WTC11 (cell line): Measurements from ENCODE around the gene GMIP. TPM values are rescaled to one million over a fixed set of nuclear protein-coding genes. Genes with fewer than 3 reads are reported as not detected.

Experiments used
- ATAC-seq: fragments of 200-7000 bp; cut with Tn5 transposase; 2 replicates; pipeline ENCODE4 v1.10.0; 2021; ENCODE audit warnings: mild to moderate bottlenecking, moderate library complexity
- Bru-seq: library from RNA; stranded (reverse); fragments of 400-500 nt; gene quantifications from one replicate; lab custom pipeline; 2021; lab: Mats Ljungman, UMichigan
- CTCF ChIA-PET: fragments of 300-600 bp; sonication (Branson Sonifier 250); formaldehyde crosslinking; loops from one replicate; lab custom pipeline; 2021; ENCODE audit warnings: antibody characterized with exemption; lab: Charles Lee
- POLR2A ChIA-PET: fragments of 350-600 bp; sonication (Branson Sonifier 250); formaldehyde crosslinking; loops from one replicate; lab custom pipeline; 2021; ENCODE audit warnings: antibody characterized with exemption; lab: Charles Lee
- DNase-seq: peaks from one replicate; pipeline ENCODE4 v3.0.0; 2021; ENCODE audit warnings: low spot score
- H3K27ac Mint-ChIP-seq: 2 replicates; pipeline ENCODE4 v1.8.0; 2021; ENCODE audit warnings: mixed read lengths
- H3K27me3 Mint-ChIP-seq: 2 replicates; pipeline ENCODE4 v1.8.0; 2021; ENCODE audit warnings: low read depth, mild to moderate bottlenecking, moderate library complexity, mixed read lengths
- H3K36me3 Mint-ChIP-seq: 2 replicates; pipeline ENCODE4 v1.8.0; 2021; ENCODE audit warnings: mixed read lengths
- H3K4me1 Mint-ChIP-seq: 2 replicates; pipeline ENCODE4 v1.8.0; 2022; ENCODE audit warnings: mixed read lengths
- H3K4me3 Mint-ChIP-seq: 2 replicates; pipeline ENCODE4 v1.8.0; 2021; ENCODE audit warnings: mild to moderate bottlenecking, moderate library complexity, mixed read lengths
- H3K9me3 Mint-ChIP-seq: 2 replicates; pipeline ENCODE4 v1.8.0; 2021; ENCODE audit warnings: mixed read lengths
- ATF1 ChIP-seq: sonication (generic); formaldehyde crosslinking; IDR thresholded peaks from 2 replicates; pipeline ENCODE4 v1.8.1; 2023; ENCODE audit warnings: mild to moderate bottlenecking, moderate library complexity, missing genetic modification reagents
- CREB1 ChIP-seq: sonication (generic); formaldehyde crosslinking; IDR thresholded peaks from 2 replicates; pipeline ENCODE4 v1.8.0; 2023; ENCODE audit warnings: mild to moderate bottlenecking, missing genetic modification reagents
- CREM ChIP-seq: sonication (generic); formaldehyde crosslinking; IDR thresholded peaks from 2 replicates; pipeline ENCODE4 v1.8.1; 2022; ENCODE audit warnings: mild to moderate bottlenecking, missing genetic modification reagents, moderate library complexity
- ESRRA ChIP-seq: sonication (generic); formaldehyde crosslinking; IDR thresholded peaks from 2 replicates; pipeline ENCODE4 v1.8.1; 2022; ENCODE audit warnings: mild to moderate bottlenecking, missing genetic modification reagents, borderline replicate concordance
- FOXK1 ChIP-seq: sonication (generic); formaldehyde crosslinking; IDR thresholded peaks from 2 replicates; pipeline ENCODE4 v1.8.0; 2022; ENCODE audit warnings: mild to moderate bottlenecking, moderate library complexity, missing genetic modification reagents
- GABPB1 ChIP-seq: sonication (generic); formaldehyde crosslinking; IDR thresholded peaks from 2 replicates; pipeline ENCODE4 v1.8.1; 2023; ENCODE audit warnings: mild to moderate bottlenecking, missing genetic modification reagents
- HMGA2 ChIP-seq: fragments of 250-450 bp; sonication (Bioruptor Pico); IDR thresholded peaks from 2 replicates; pipeline ENCODE4 v1.4.0; 2021; ENCODE audit warnings: mild to moderate bottlenecking, moderate library complexity
- NFATC4 ChIP-seq: fragments of 250-450 bp; sonication (Bioruptor Pico); IDR thresholded peaks from 2 replicates; pipeline ENCODE4 v1.9.0; 2021; ENCODE audit warnings: mild to moderate bottlenecking
- NFE2L1 ChIP-seq: sonication (generic); formaldehyde crosslinking; IDR thresholded peaks from 2 replicates; pipeline ENCODE4 v1.8.1; 2023; ENCODE audit warnings: missing genetic modification reagents
- NR2C2 ChIP-seq: sonication (generic); formaldehyde crosslinking; IDR thresholded peaks from 2 replicates; pipeline ENCODE4 v1.8.0; 2022; ENCODE audit warnings: mild to moderate bottlenecking, missing genetic modification reagents
- RELA ChIP-seq: sonication (generic); formaldehyde crosslinking; IDR thresholded peaks from 2 replicates; pipeline ENCODE4 v1.8.1; 2022; ENCODE audit warnings: missing genetic modification reagents, mild to moderate bottlenecking, borderline replicate concordance
- TP53 ChIP-seq: sonication (generic); formaldehyde crosslinking; IDR thresholded peaks from 2 replicates; pipeline ENCODE4 v1.8.1; 2023; ENCODE audit warnings: mild to moderate bottlenecking, missing genetic modification reagents
- ZNF121 ChIP-seq: sonication (generic); formaldehyde crosslinking; IDR thresholded peaks from 2 replicates; pipeline ENCODE4 v1.8.0; 2023; ENCODE audit warnings: missing genetic modification reagents
- ZNF416 ChIP-seq: fragments of 250-450 bp; sonication (Bioruptor Pico); IDR thresholded peaks from 2 replicates; pipeline ENCODE4 v1.9.0; 2021; ENCODE audit warnings: mild to moderate bottlenecking, inconsistent platforms
- ZNF423 ChIP-seq: fragments of 250-450 bp; sonication (Bioruptor Pico); IDR thresholded peaks from 2 replicates; pipeline ENCODE4 v2.1.2; 2022; ENCODE audit warnings: mild to moderate bottlenecking, moderate library complexity
- long read RNA-seq, 3 experiments: library from RNA in 1 of 3; library from capped mRNA in 1 of 3; library from polyadenylated mRNA in 1 of 3; unstranded in 2 of 3; stranded (forward) in 1 of 3; transcript quantifications; one replicate each; pipeline ENCODE4 v2.0.0, GENCODE V29; 2021
- total RNA-seq: library from RNA; stranded (reverse); gene quantifications from 3 replicates; pipeline ENCODE4 v1.2.3, GENCODE V29; 2021
- TF ChIP-seq, protein P1 (sequence below): fragments of 200-600 bp; IDR thresholded peaks from 2 replicates; pipeline ENCODE4 v1.8.0; 2022; ENCODE audit warnings: antibody characterized with exemption
- TF ChIP-seq, protein P2 (sequence below): sonication (generic); formaldehyde crosslinking; IDR thresholded peaks from 2 replicates; pipeline ENCODE4 v1.8.1; 2023; ENCODE audit warnings: mild to moderate bottlenecking, missing genetic modification reagents
- TF ChIP-seq, protein P3 (sequence below): fragments of 250-450 bp; sonication (Bioruptor Pico); IDR thresholded peaks from 2 replicates; pipeline ENCODE4 v1.9.0; 2021; ENCODE audit warnings: mild to moderate bottlenecking
- TF ChIP-seq, protein P4 (sequence below): fragments of 250-450 bp; sonication (Bioruptor Pico); conservative IDR thresholded peaks from 2 replicates; pipeline ENCODE4 v1.9.0; 2021; ENCODE audit warnings: mild to moderate bottlenecking
- TF ChIP-seq, protein P5 (sequence below): sonication (generic); formaldehyde crosslinking; IDR thresholded peaks from 2 replicates; pipeline ENCODE4 v1.8.0; 2022; ENCODE audit warnings: mild to moderate bottlenecking, missing genetic modification reagents
- TF ChIP-seq, protein P6 (sequence below): sonication (generic); formaldehyde crosslinking; IDR thresholded peaks from 2 replicates; pipeline ENCODE4 v1.8.1; 2022; ENCODE audit warnings: mild to moderate bottlenecking, missing genetic modification reagents, moderate library complexity, borderline replicate concordance
- TF ChIP-seq, protein P7 (sequence below): fragments of 250-450 bp; sonication (Bioruptor Pico); IDR thresholded peaks from 2 replicates; pipeline ENCODE4 v1.9.0; 2021; ENCODE audit warnings: moderate library complexity, mild to moderate bottlenecking, inconsistent platforms, borderline replicate concordance

Gene GMIP, protein sequence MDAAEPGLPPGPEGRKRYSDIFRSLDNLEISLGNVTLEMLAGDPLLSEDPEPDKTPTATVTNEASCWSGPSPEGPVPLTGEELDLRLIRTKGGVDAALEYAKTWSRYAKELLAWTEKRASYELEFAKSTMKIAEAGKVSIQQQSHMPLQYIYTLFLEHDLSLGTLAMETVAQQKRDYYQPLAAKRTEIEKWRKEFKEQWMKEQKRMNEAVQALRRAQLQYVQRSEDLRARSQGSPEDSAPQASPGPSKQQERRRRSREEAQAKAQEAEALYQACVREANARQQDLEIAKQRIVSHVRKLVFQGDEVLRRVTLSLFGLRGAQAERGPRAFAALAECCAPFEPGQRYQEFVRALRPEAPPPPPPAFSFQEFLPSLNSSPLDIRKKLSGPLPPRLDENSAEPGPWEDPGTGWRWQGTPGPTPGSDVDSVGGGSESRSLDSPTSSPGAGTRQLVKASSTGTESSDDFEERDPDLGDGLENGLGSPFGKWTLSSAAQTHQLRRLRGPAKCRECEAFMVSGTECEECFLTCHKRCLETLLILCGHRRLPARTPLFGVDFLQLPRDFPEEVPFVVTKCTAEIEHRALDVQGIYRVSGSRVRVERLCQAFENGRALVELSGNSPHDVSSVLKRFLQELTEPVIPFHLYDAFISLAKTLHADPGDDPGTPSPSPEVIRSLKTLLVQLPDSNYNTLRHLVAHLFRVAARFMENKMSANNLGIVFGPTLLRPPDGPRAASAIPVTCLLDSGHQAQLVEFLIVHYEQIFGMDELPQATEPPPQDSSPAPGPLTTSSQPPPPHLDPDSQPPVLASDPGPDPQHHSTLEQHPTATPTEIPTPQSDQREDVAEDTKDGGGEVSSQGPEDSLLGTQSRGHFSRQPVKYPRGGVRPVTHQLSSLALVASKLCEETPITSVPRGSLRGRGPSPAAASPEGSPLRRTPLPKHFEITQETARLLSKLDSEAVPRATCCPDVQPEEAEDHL
- total RNA-seq = 19.8 to 23.0 TPM (median 21.9 TPM) in 3 replicates
- percentile 49 among the genes with signal in this experiment for Bru-seq, nascent RNA
- long read RNA-seq, experiment 1, transcript GMIP-201 (21 exons, 3,538 nt) = major isoform, 33 of 104 reads
- long read RNA-seq, experiment 1, transcript GMIP-204 (20 exons, 2,987 nt) = minor isoform, 13 of 104 reads
- long read RNA-seq, experiment 1, partial matches to known transcripts = 18 of 104 reads
- long read RNA-seq, experiment 1, other reads (novel, unspliced or antisense) = 40 of 104 reads
- long read RNA-seq, experiment 2, partial matches to known transcripts = 6 of 15 reads
- long read RNA-seq, experiment 2, other reads (novel, unspliced or antisense) = 8 of 15 reads
- long read RNA-seq, experiment 3 = 0 reads

DNA sequence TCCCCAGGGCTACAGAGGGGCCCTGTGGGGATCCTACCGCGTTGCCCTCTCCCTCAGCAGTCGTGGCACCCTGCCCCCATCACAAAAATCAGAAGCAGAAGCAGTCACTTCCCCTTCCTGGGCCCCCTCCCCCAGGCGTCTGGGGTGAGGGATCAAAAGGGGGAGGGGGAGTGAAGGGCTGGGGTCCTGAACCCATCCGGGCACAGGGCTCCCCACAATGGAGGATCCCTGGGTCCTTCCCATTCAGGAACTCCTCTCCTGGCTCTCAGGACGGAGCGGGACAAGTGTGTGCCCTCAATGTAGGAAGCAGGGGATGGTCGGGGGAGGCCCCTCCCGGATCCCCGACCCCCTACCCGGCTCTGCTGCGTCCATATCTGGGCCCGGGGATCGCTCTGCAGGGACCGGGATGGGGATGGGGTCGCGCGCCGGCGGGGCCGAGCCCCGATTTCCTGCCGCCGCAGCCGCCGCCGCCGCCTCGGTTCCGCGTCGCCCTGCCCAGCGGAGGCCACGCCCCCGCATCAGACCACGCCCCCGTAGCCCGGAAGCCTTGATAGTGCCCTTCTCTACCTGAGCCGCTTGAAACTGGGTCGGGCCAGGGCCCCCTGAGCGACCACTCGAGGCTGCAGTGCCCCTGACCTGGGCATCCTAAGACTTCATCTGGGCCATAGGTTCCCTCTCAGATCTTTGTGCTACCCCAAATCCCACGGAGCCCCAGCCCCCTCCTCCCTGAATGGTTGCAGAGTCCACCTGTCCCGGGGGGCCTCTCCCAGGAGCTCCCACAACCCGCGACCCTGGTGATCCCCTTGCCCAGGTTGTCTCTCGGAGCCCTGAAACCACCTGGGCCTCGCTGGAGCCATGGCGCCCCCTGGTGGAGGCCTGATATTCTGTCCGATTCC lies at the start of gene GMIP:
Gene GMIP (minus strand): TSS at position 500 of the 896 bp plus-strand sequence. CDS start 128 bp downstream, at position 372.
- Mint-ChIP-seq H3K9me3 (no peaks in the 10 kb centered on the region), H3K4me3 (peak within 1 kb of the TSS; percentile 94), H3K36me3 (peaks cover 20% of the 10 kb centered on the region), H3K27me3 (peaks cover under 1% of the 10 kb centered on the region; the same call in 1 of the 2 replicates), H3K4me1 (peaks cover 12% of the 10 kb centered on the region), H3K27ac (peak within 1 kb of the TSS; percentile 84)
- ChIA-PET CTCF (interaction anchor here (0.5 to 1.9 kb wide), 39 partner anchors 8 to 724 kb away, joined by 3 to 49 read pairs (median 5); partner anchors contain the start of genes ATP13A1, CILP2, DDX49 and LPAR2), POLR2A (interaction anchor here (1.1 to 1.5 kb wide), 5 partner anchors 15 to 218 kb away, joined by 3 to 7 read pairs (median 4); partner anchors contain the start of genes LPAR2 and ZNF101)
- peak; percentile 94 for ATAC-seq
- DNase-seq = peak; percentile 93
- TF ChIP-seq ZNF416 = no peak
- TF ChIP-seq, protein P1, sequence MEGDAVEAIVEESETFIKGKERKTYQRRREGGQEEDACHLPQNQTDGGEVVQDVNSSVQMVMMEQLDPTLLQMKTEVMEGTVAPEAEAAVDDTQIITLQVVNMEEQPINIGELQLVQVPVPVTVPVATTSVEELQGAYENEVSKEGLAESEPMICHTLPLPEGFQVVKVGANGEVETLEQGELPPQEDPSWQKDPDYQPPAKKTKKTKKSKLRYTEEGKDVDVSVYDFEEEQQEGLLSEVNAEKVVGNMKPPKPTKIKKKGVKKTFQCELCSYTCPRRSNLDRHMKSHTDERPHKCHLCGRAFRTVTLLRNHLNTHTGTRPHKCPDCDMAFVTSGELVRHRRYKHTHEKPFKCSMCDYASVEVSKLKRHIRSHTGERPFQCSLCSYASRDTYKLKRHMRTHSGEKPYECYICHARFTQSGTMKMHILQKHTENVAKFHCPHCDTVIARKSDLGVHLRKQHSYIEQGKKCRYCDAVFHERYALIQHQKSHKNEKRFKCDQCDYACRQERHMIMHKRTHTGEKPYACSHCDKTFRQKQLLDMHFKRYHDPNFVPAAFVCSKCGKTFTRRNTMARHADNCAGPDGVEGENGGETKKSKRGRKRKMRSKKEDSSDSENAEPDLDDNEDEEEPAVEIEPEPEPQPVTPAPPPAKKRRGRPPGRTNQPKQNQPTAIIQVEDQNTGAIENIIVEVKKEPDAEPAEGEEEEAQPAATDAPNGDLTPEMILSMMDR = peak; percentile 92
- TF ChIP-seq ESRRA (CRISPR knock-in tag) = no peak
- TF ChIP-seq ZNF423 (CRISPR knock-in tag) = no peak
- 0 out of 2 replicates have a peak, but pooled peaks have one; percentile 12 for TF ChIP-seq CREB1 (CRISPR knock-in tag)
- TF ChIP-seq, protein P2, sequence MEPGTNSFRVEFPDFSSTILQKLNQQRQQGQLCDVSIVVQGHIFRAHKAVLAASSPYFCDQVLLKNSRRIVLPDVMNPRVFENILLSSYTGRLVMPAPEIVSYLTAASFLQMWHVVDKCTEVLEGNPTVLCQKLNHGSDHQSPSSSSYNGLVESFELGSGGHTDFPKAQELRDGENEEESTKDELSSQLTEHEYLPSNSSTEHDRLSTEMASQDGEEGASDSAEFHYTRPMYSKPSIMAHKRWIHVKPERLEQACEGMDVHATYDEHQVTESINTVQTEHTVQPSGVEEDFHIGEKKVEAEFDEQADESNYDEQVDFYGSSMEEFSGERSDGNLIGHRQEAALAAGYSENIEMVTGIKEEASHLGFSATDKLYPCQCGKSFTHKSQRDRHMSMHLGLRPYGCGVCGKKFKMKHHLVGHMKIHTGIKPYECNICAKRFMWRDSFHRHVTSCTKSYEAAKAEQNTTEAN (CRISPR knock-in tag) = no peak
- TF ChIP-seq NR2C2 (CRISPR knock-in tag) = no peak
- TF ChIP-seq, protein P3, sequence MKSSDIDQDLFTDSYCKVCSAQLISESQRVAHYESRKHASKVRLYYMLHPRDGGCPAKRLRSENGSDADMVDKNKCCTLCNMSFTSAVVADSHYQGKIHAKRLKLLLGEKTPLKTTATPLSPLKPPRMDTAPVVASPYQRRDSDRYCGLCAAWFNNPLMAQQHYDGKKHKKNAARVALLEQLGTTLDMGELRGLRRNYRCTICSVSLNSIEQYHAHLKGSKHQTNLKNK (CRISPR knock-in tag) = no peak
- TF ChIP-seq, protein P4, sequence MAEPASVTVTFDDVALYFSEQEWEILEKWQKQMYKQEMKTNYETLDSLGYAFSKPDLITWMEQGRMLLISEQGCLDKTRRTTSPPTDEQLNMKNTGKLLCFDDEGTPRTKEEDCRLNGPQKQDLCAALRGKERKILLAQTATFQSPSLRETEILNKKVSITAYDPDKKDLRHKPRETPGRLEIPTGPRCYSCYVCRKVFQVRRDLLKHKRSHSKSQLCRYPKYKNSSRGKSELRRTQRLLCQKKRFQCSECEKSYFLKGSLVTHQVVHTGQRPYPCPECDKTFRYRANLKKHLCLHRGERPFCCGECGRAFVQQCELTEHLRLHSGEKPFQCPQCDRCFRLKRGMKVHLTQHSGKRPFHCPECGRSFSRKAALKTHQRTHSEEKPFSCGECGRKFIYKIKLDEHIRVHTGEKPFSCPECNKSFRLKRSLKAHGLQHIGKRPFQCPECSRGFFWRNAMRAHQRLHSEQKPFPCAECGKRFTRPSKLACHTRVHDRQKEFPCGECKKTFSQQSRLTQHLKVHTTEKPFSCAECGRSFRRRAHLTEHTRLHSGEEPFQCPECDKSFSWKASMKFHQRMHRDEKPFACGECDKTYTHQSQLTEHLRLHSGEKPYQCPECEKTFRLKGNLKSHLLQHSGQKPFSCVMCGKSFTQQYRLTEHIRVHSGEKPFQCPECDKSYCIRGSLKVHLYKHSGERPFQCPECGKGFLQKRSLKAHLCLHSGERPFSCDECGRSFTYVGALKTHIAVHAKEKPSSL (CRISPR knock-in tag) = no peak
- TF ChIP-seq RELA = 0 out of 2 replicates have a peak, but pooled peaks have one; percentile 60
- TF ChIP-seq, protein P5, sequence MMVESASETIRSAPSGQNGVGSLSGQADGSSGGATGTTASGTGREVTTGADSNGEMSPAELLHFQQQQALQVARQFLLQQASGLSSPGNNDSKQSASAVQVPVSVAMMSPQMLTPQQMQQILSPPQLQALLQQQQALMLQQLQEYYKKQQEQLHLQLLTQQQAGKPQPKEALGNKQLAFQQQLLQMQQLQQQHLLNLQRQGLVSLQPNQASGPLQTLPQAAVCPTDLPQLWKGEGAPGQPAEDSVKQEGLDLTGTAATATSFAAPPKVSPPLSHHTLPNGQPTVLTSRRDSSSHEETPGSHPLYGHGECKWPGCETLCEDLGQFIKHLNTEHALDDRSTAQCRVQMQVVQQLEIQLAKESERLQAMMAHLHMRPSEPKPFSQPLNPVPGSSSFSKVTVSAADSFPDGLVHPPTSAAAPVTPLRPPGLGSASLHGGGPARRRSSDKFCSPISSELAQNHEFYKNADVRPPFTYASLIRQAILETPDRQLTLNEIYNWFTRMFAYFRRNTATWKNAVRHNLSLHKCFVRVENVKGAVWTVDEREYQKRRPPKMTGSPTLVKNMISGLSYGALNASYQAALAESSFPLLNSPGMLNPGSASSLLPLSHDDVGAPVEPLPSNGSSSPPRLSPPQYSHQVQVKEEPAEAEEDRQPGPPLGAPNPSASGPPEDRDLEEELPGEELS (CRISPR knock-in tag) = 0 out of 2 replicates have a peak, but pooled peaks have one; percentile 38
- no peak for TF ChIP-seq HMGA2 (CRISPR knock-in tag)
- no peak for TF ChIP-seq NFATC4 (CRISPR knock-in tag)
- TF ChIP-seq, protein P6, sequence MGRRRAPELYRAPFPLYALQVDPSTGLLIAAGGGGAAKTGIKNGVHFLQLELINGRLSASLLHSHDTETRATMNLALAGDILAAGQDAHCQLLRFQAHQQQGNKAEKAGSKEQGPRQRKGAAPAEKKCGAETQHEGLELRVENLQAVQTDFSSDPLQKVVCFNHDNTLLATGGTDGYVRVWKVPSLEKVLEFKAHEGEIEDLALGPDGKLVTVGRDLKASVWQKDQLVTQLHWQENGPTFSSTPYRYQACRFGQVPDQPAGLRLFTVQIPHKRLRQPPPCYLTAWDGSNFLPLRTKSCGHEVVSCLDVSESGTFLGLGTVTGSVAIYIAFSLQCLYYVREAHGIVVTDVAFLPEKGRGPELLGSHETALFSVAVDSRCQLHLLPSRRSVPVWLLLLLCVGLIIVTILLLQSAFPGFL (CRISPR knock-in tag) = no peak
- 0 out of 2 replicates have a peak, but pooled peaks have one; percentile 26 for TF ChIP-seq FOXK1
- TF ChIP-seq ATF1 (CRISPR knock-in tag) = no peak
- TF ChIP-seq TP53 = no peak
- TF ChIP-seq GABPB1 (CRISPR knock-in tag) = no peak
- TF ChIP-seq CREM (CRISPR knock-in tag) = peak; percentile 60; the same call in 1 of the 2 replicates
- TF ChIP-seq NFE2L1 (CRISPR knock-in tag) = no peak
- TF ChIP-seq ZNF121 (CRISPR knock-in tag) = no peak
- TF ChIP-seq, protein P7, sequence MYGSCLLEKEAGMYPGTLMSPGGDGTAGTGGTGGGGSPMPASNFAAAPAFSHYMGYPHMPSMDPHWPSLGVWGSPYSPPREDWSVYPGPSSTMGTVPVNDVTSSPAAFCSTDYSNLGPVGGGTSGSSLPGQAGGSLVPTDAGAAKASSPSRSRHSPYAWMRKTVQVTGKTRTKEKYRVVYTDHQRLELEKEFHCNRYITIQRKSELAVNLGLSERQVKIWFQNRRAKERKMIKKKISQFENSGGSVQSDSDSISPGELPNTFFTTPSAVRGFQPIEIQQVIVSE (CRISPR knock-in tag) = no peak
